Brain microvascular endothelial cell (primary cell): ENCODE measurements around the gene TP73.

Experiments
- DNase-seq: peaks from one replicate; pipeline ENCODE4 v3.0.0-alpha.2; 2020
- H3K27ac ChIP-seq: fragments of 250-450 bp; sonication (Bioruptor Pico); 2 replicates; pipeline ENCODE4 v1.5.1; 2020; ENCODE audit warnings: mild to moderate bottlenecking, moderate library complexity
- H3K27me3 ChIP-seq: fragments of 250-450 bp; sonication (Bioruptor Pico); replicated peaks from 2 replicates; pipeline ENCODE4 v1.5.1; 2020; ENCODE audit warnings: mild to moderate bottlenecking
- H3K36me3 ChIP-seq: fragments of 250-450 bp; sonication (Bioruptor Pico); replicated peaks from 2 replicates; pipeline ENCODE4 v1.5.1; 2020; ENCODE audit warnings: mild to moderate bottlenecking
- H3K4me3 ChIP-seq: 2 replicates; pipeline ENCODE4 v1.5.1; 2011; ENCODE audit warnings: low read depth, mild to moderate bottlenecking, control low read depth, low read length, moderate library complexity
- in situ Hi-C: cut with HindIII; loops from 2 replicates; pipeline ENCODE4 v1.10.0; 2017; ENCODE audit warnings: low sequenced_read_pairs, low pct_ligation_motif_present
- TF ChIP-seq, protein P1 (sequence below): IDR thresholded peaks from 2 replicates; pipeline ENCODE4 v1.5.1; 2011; ENCODE audit warnings: low read depth, mild to moderate bottlenecking, moderate library complexity, low read length, control low read depth, inconsistent platforms; ENCODE audit errors: missing control alignments

Gene TP73

DNA sequence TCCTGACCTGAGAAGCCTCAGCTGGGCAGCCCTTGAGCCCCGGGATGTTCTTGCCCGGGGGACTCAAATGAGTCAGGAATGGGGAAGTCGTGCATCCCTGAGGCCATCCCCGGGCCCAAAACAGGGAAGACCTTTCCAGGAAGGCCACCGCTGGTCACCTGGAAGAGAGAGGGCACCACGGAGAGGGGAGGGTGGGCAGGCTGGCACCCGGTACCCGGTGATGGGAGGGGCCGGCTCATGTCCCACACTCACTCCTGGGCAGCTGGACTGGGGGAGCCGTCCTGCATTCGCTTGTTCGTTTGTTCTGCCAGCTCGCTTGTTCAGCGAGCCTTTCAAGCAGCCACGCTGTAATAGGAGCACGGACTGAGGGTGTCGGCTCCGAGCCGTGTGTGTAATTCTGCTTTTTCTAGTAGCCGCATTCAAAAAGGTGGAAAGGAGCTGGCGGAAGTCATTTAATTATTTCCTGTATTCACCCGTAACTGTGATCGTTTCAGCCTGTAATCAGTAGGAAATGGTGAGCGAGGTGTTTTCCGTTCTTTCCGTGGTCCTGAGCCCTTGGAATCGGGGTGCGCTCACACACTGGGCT, 51.6 kb downstream of the TP73 start:
- Histone ChIP-seq H3K27me3 (peaks cover 36% of the 10 kb centered on the region), H3K27ac (no peak overlapping the region), H3K4me3 (no peak overlapping the region), H3K36me3 (no peaks in the 10 kb centered on the region)
- TF ChIP-seq, protein P1, sequence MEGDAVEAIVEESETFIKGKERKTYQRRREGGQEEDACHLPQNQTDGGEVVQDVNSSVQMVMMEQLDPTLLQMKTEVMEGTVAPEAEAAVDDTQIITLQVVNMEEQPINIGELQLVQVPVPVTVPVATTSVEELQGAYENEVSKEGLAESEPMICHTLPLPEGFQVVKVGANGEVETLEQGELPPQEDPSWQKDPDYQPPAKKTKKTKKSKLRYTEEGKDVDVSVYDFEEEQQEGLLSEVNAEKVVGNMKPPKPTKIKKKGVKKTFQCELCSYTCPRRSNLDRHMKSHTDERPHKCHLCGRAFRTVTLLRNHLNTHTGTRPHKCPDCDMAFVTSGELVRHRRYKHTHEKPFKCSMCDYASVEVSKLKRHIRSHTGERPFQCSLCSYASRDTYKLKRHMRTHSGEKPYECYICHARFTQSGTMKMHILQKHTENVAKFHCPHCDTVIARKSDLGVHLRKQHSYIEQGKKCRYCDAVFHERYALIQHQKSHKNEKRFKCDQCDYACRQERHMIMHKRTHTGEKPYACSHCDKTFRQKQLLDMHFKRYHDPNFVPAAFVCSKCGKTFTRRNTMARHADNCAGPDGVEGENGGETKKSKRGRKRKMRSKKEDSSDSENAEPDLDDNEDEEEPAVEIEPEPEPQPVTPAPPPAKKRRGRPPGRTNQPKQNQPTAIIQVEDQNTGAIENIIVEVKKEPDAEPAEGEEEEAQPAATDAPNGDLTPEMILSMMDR, result no peak
- in situ Hi-C loops, result no loop called here
- DNase-seq, result no peak

DNA sequence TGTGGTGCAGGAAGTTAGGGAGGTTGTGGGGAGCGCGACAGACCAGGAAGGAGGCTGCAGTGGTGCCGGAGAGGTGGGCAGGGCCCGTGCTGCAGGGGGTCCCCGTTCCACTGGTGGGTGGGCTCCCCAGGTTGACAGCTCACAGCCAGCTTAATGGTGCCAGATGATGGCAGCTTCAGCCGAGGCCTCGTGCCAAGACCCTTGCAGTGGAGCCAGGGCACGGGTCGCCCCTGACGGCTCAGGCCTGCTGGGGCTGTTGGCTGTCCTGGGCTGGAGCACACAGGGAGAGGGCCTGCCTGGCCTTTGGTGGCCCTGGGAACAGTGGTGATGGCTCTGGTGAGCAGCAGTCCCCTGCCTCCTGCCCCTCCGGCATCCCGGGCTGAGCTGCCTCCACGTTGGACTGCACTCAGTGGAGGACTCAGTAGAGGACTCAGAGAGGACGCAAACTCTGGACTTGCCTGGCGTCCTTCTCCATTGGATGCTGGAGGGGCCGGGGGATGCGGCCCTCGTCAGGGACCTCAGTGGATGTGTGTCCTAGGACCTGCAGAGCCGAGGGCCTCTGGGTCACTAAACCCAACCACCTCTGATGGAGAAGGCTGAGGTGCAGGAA, 53.1 kb downstream of the TP73 start:
- H3K27me3 ChIP-seq, result peaks cover 39% of the 10 kb centered on the region

DNA sequence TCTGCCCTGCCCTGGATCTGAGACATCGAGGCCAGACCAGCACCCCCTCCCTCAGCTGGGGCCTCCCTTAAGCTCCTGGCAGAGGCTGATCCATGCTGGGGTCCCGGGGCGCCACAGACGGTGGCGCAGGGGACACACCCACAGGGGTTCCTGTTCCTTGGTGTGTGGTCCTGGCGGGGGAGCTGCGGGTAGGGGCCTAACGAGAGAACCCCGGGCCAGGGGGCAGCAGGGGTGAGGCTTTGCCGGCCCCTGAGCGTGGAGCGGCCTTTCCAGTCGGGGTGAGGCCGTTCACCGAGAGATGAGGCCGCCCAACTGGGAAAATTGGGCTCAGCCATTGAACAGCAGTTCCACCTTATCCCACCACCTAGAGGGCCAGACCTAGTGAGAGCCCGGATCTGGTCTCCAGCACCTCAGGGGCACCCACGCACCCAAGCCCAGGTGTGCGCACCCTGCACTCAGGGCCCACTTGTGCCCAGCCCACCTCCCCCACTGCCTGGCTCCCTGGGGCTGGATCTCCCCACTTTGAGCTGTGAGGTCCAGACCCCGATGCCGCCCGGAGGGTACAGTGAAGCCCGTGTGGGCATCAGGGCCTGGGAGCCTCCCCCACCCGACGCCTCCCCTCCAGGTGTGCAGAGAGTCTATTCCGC, 54.5 kb downstream of the TP73 start:
- H3K27me3 ChIP-seq, result peaks cover 50% of the 10 kb centered on the region
- no peak for DNase-seq

More for the DNA sequence above, 53.1 kb downstream of the TP73 start:
- Histone ChIP-seq H3K27ac (no peak overlapping the region), H3K36me3 (no peaks in the 10 kb centered on the region), H3K4me3 (no peak overlapping the region)
- TF ChIP-seq, protein P1, result no peak
- DNase-seq, result no peak
- in situ Hi-C loops, result no loop called here

DNA sequence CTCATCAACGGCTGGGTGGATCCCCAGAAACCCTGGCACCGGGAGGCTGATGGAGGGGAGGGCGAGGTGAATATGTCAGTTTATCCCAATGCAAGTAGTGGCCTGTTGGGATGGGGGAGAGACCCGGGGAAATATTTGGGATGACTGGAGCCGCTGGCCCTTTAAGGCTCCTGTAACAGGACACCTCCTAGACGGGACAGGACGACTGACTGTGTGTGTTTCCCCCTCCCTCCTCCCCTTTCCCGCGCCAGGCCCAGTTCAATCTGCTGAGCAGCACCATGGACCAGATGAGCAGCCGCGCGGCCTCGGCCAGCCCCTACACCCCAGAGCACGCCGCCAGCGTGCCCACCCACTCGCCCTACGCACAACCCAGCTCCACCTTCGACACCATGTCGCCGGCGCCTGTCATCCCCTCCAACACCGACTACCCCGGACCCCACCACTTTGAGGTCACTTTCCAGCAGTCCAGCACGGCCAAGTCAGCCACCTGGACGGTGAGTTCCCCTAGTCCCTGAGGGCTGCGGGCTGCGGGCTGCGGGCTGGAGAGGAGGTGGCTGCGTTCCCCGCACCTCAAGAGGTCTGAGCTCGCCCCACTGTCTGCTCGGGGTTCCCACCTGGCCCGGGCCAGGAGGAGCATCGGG, 55.1 kb downstream of the TP73 start:
- Histone ChIP-seq H3K36me3 (no peaks in the 10 kb centered on the region), H3K27ac (no peak overlapping the region), H3K27me3 (peaks cover 56% of the 10 kb centered on the region), H3K4me3 (no peak overlapping the region)
- in situ Hi-C loops, result no loop called here
- TF ChIP-seq, protein P1, result no peak
- no peak for DNase-seq

More for the DNA sequence above, 54.5 kb downstream of the TP73 start:
- TF ChIP-seq, protein P1, result no peak
- Histone ChIP-seq H3K27ac (no peak overlapping the region), H3K36me3 (no peaks in the 10 kb centered on the region), H3K4me3 (no peak overlapping the region)
- in situ Hi-C loops, result no loop called here

DNA sequence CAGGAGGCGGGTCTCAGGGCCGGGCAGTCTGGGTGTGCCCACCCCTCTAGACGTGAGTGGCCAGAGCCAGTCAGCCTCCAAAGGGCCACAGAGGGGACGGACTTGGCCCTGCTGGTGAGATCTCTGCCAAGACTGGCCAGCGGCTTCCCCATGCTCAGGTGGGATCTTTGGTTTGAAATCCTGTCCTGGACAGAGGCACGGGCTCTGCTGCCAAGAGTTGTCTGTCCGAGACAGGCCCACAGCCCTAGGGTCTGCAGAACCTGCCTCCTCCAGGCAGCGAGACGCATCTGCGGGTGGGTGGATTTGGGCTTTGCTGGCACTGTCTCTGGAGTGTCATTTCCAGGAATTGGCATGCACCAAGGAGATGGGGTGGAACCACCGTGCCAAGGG, 55.6 kb downstream of the TP73 start:
- no peak for DNase-seq
- Histone ChIP-seq H3K27ac (no peak overlapping the region), H3K4me3 (no peak overlapping the region), H3K36me3 (no peaks in the 10 kb centered on the region), H3K27me3 (peaks cover 52% of the 10 kb centered on the region)
- TF ChIP-seq, protein P1, result no peak
- in situ Hi-C loops, result no loop called here
